Stimulated activated CD4-positive, alpha-beta T cell treated with anti-CD3 and anti-CD28 coated beads, TNF-alpha, amount 100 ng/mL, for 24 hours (primary cell): ENCODE results near the gene SAPCD2.
"Not testable (repeated sequence)": the region's sequence is repeated elsewhere in the genome, so short reads cannot be mapped to it uniquely, and the experiment has no call there.

Source experiments
- DNase-seq, 3 experiments: peaks; one replicate each; pipeline ENCODE4 v3.0.0-alpha.2; 2020; ENCODE audit warnings: low read depth in 3 of 3

Gene SAPCD2

GRCh38 chr9:137048655-137049543 lies 21.5 kb downstream of the SAPCD2 start:
- no peak for DNase-seq

- DNase-seq = peak; percentile 63 to 79 (median 75)
Measured at GRCh38 chr9:137046088-137046787, 24.1 kb downstream of the SAPCD2 start, which contains the start of gene NPDC1. Gene NPDC1 (minus strand): TSS chr9:137046177. CDS start chr9:137045989, 188 bp downstream.

- no peak for DNase-seq
Measured at GRCh38 chr9:137045294-137046087, 24.9 kb downstream of the SAPCD2 start.

GRCh38 chr9:137044502-137045177 lies 25.7 kb downstream of the SAPCD2 start:
- no peak for DNase-seq

- DNase-seq = no peak
Measured at GRCh38 chr9:137044037-137044436, 26.3 kb downstream of the SAPCD2 start.

GRCh38 chr9:137042751-137043727 lies 27.3 kb downstream of the SAPCD2 start:
- DNase-seq = no peak

- no peak for DNase-seq
Measured at GRCh38 chr9:137041124-137041523, 29.2 kb downstream of the SAPCD2 start.

GRCh38 chr9:137040568-137040967 lies 29.8 kb downstream of the SAPCD2 start:
- no peak for DNase-seq

GRCh38 chr9:137039611-137040366 lies 30.6 kb downstream of the SAPCD2 start:
- no peak for DNase-seq

GRCh38 chr9:137038916-137039315 lies 31.4 kb downstream of the SAPCD2 start:
- no peak for DNase-seq

- DNase-seq = no peak
Measured at GRCh38 chr9:137037483-137037882, 32.9 kb downstream of the SAPCD2 start.

GRCh38 chr9:137037035-137037434 lies 33.3 kb downstream of the SAPCD2 start:
- no peak for DNase-seq

GRCh38 chr9:137035937-137036336 lies 34.4 kb downstream of the SAPCD2 start:
- no peak for DNase-seq

- no peak for DNase-seq
Measured at GRCh38 chr9:137035507-137035834, 34.9 kb downstream of the SAPCD2 start.

- peak; percentile 68 to 86 (median 76) for DNase-seq
Measured at GRCh38 chr9:137034709-137035506, 35.4 kb downstream of the SAPCD2 start.

- no peak for DNase-seq
Measured at GRCh38 chr9:137034039-137034708, 36.2 kb downstream of the SAPCD2 start.

GRCh38 chr9:137033481-137033880 lies 36.9 kb downstream of the SAPCD2 start:
- not testable (repeated sequence) for DNase-seq

GRCh38 chr9:137032858-137033257 lies 37.5 kb downstream of the SAPCD2 start:
- DNase-seq = no peak
